Activated CD4-positive, alpha-beta T cell treated with anti-CD3 and anti-CD28 coated beads for 36 hours (primary cell): ENCODE data around the gene HEPACAM. TPM values are rescaled to one million over a fixed set of nuclear protein-coding genes. Genes with fewer than 3 reads are reported as not detected.

Experiments used
- ATAC-seq: fragments of 200-7000 bp; cut with Tn5 transposase; one replicate; pipeline ENCODE4 v1.10.0; 2021; ENCODE audit warnings: mild to moderate bottlenecking, moderate library complexity
- CTCF ChIA-PET: fragments of 350-600 bp; sonication (Branson Sonifier 250); formaldehyde crosslinking; loops from one replicate; lab custom pipeline; 2021; ENCODE audit warnings: antibody characterized with exemption; lab: Charles Lee
- POLR2A ChIA-PET: fragments of 350-600 bp; sonication (Branson Sonifier 250); formaldehyde crosslinking; loops from one replicate; lab custom pipeline; 2021; ENCODE audit warnings: antibody characterized with exemption, inconsistent platforms; lab: Charles Lee
- DNase-seq: peaks from one replicate; pipeline ENCODE4 v3.0.0-alpha.2; 2020
- H3K27ac Mint-ChIP-seq: one replicate; pipeline ENCODE4 v1.8.0; 2021; ENCODE audit warnings: mixed read lengths
- H3K27me3 Mint-ChIP-seq: one replicate; pipeline ENCODE4 v1.8.0; 2021; ENCODE audit warnings: mixed read lengths
- H3K36me3 Mint-ChIP-seq: one replicate; pipeline ENCODE4 v1.8.0; 2021; ENCODE audit warnings: low read depth, mixed read lengths
- H3K4me1 Mint-ChIP-seq: one replicate; pipeline ENCODE4 v1.8.0; 2021; ENCODE audit warnings: mixed read lengths
- H3K4me3 Mint-ChIP-seq: one replicate; pipeline ENCODE4 v1.8.0; 2021; ENCODE audit warnings: mild to moderate bottlenecking, moderate library complexity, mixed read lengths
- H3K9me3 Mint-ChIP-seq: one replicate; pipeline ENCODE4 v1.8.0; 2021; ENCODE audit warnings: low read depth, mixed read lengths
- intact Hi-C, 2 experiments: fragments of 100-400 bp; cut with DNase I in 1 of 2; cut with micrococcal nuclease in 1 of 2; formaldehyde crosslinking; loops; one replicate each; pipeline versions ENCODE4 v1.14.2 to v1.15.1; 2022 to 2024; cut with DNase I, micrococcal nuclease
- total RNA-seq, 2 experiments: library from RNA; stranded (reverse); gene quantifications; one replicate each; pipeline ENCODE4 v1.2.3, GENCODE V29; 2021

The HEPACAM gene
- total RNA-seq, 2 experiments from 2014 or later = not detected

DNA sequence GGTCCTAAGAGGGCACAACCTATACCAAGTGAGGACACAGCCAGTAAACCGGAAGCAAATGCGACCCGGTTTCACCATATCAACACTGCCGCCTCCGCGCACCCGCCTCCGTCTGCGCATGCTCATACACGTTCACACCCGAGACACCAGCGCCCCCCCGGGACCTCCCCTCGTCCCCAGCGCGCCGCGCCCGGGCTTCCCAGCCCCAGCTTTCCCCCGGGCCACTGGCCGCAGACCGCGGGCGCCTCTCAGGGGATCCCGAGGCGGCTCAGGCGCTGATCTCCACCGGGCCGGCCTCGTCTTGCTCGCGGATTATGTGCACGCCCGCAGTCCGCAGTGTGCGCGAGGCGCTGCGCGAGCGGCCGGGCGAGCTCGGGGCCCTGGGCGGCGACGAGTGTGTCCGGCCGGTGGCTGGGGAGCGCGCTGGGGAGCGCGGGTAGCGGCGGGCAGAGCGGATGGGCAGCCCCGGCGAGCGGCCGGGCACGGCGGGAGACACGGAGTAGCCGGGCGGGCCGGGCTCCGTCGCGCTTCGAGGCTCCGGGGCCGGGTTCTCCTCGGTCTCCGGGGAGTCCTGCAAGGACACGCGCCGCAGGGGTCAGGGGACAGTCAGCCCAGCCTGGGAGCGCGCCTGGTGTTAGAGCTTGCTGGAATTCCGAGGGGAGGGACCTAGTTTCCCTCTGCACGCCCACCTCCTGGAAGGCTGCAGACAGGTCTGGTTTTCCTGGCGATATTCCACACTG, 14.8 kb downstream of the HEPACAM start:
- no peaks in the 10 kb centered on the region for H3K9me3 Mint-ChIP-seq
- H3K4me1 Mint-ChIP-seq = peaks cover 20% of the 10 kb centered on the region
- intact Hi-C loops = loop anchor here in 1 of 2 experiments (1.0 to 2.0 kb wide), 2 partner anchors 32 to 44 kb away; no protein-coding TSS in a partner anchor
- H3K36me3 Mint-ChIP-seq = no peaks in the 10 kb centered on the region
- ChIA-PET POLR2A (no interaction called here), CTCF (interaction anchor here (0.7 to 1.4 kb wide), 3 partner anchors 15 to 88 kb away, joined by 3 to 5 read pairs (median 3); partner anchors contain the start of gene HEPACAM)
- DNase-seq = peak; percentile 88
- no peak overlapping the region for H3K27ac Mint-ChIP-seq
- H3K27me3 Mint-ChIP-seq = no peaks in the 10 kb centered on the region
- ATAC-seq = peak; percentile 87
- no peak overlapping the region for H3K4me3 Mint-ChIP-seq

DNA sequence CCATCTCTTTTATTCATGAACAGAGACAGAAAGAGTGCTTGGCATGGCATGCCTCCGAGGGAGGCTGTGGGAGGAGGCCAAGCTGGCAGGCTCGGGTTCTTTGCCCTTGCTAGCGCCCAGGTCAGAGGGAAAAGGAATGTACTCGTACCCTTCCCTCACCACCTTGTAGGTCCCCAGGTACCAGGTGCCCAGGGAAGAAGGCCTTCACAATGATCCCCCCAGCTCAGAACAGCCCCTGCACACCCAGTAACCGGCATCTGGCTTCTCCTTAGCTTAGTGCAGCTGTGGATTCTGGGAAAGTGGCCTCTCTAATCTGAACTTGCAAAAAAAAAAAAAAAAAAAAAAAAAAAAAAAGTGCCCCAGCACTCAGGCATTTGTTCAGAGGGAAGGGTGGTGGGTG, 15.5 kb downstream of the HEPACAM start:
- intact Hi-C loops = loop anchor here in 1 of 2 experiments (1.0 to 2.0 kb wide), 2 partner anchors 33 to 44 kb away; no protein-coding TSS in a partner anchor
- no peak for DNase-seq
- no peak for ATAC-seq
- Mint-ChIP-seq H3K4me3 (no peak overlapping the region), H3K27ac (no peak overlapping the region), H3K27me3 (no peaks in the 10 kb centered on the region), H3K36me3 (no peaks in the 10 kb centered on the region), H3K9me3 (no peaks in the 10 kb centered on the region), H3K4me1 (peaks cover 20% of the 10 kb centered on the region)
- ChIA-PET POLR2A (no interaction called here), CTCF (interaction anchor here (0.6 to 1.4 kb wide), 5 partner anchors 10 to 186 kb away, joined by 3 to 5 read pairs (median 3); partner anchors contain the start of gene HEPACAM)

DNA sequence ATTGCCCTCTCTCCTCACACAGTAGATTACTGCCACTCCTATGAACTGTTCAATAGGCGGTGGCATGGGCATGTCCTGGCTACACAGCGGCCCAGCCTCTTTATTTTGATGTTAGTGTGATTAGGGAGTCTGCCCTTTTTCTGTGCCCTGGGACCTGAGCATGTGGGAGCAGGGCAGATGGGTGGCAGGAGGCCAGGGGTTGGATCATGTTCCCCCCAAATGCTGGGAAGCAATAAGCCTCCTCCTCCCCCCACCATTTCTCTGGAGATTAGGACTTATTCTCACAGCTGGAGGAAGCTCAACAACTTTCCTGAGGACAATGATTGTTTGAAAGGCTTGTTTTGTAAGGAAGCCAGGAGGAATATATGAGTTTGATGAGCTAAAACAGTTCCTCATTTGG, 15.9 kb downstream of the HEPACAM start:
- ChIA-PET POLR2A (no interaction called here), CTCF (interaction anchor here (0.6 to 1.2 kb wide), 4 partner anchors 11 to 186 kb away, joined by 3 to 4 read pairs (median 3); no protein-coding TSS in a partner anchor)
- no peak for ATAC-seq

GRCh38 chr11:124918950-124919349, 16.9 kb downstream of the HEPACAM start, which contains the start of gene HEPN1:
HEPN1 (plus strand) TSS chr11:124919250.
- peaks cover 17% of the 10 kb centered on the region for H3K4me1 Mint-ChIP-seq
- intact Hi-C loops = no loop called here
- no peaks in the 10 kb centered on the region for H3K36me3 Mint-ChIP-seq
- ChIA-PET CTCF (interaction anchor here (0.7 to 1.2 kb wide), 3 partner anchors 43 to 81 kb away, joined by 3 to 4 read pairs (median 3); no protein-coding TSS in a partner anchor), POLR2A (no interaction called here)
- no peak within 1 kb of the TSS for H3K4me3 Mint-ChIP-seq
- no peak for ATAC-seq
- H3K9me3 Mint-ChIP-seq = no peaks in the 10 kb centered on the region
- no peaks in the 10 kb centered on the region for H3K27me3 Mint-ChIP-seq
- DNase-seq = no peak
- no peak within 1 kb of the TSS for H3K27ac Mint-ChIP-seq

More for the DNA sequence above, 15.9 kb downstream of the HEPACAM start:
- intact Hi-C loops = loop anchor here in 1 of 2 experiments (1.0 to 2.0 kb wide), 2 partner anchors 33 to 43 kb away; no protein-coding TSS in a partner anchor
- no peak for DNase-seq
- H3K27ac Mint-ChIP-seq = no peak overlapping the region
- H3K4me3 Mint-ChIP-seq = no peak overlapping the region
- no peaks in the 10 kb centered on the region for H3K27me3 Mint-ChIP-seq
- H3K9me3 Mint-ChIP-seq = no peaks in the 10 kb centered on the region
- H3K4me1 Mint-ChIP-seq = peaks cover 20% of the 10 kb centered on the region
- no peaks in the 10 kb centered on the region for H3K36me3 Mint-ChIP-seq

DNA sequence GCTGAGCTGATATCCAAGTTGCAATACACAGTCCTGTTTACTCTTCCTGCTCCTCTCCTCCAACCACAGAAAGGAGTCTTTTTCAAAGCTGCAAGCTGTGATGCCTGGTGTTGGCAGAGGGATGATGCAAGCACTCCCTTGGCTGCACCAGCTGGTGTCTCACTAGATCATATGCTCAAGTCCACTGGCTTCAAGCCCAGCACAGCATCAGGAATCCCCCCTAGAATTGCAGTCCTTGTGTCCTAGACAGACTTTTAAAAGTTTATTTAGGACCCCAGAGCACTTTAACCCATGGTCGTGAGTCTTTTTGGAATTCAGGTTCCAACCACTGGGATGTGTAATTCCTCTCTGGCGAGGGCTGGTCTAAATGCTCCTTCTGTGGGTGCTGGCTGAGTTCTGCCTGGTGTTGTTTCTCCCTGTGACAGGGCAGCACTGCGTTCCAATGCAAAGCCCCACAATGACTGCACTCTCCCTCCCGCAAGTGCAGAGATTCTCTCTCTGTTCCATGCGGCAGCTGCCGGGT, 18.7 kb downstream of the HEPACAM start:
- Mint-ChIP-seq H3K9me3 (peaks cover 6% of the 10 kb centered on the region), H3K36me3 (no peaks in the 10 kb centered on the region), H3K27me3 (no peaks in the 10 kb centered on the region), H3K4me3 (no peak overlapping the region), H3K27ac (no peak overlapping the region), H3K4me1 (peaks cover 2% of the 10 kb centered on the region)
- intact Hi-C loops = no loop called here
- no peak for DNase-seq
- ChIA-PET POLR2A (no interaction called here), CTCF (no interaction called here)
- ATAC-seq = no peak

GRCh38 chr11:124916370-124916710, 19.5 kb downstream of the HEPACAM start:
- Mint-ChIP-seq H3K36me3 (peaks cover 4% of the 10 kb centered on the region), H3K4me3 (no peak overlapping the region), H3K27ac (no peak overlapping the region), H3K27me3 (peaks cover 3% of the 10 kb centered on the region), H3K4me1 (peaks cover 2% of the 10 kb centered on the region), H3K9me3 (peaks cover 11% of the 10 kb centered on the region)
- DNase-seq (no peak), ATAC-seq (no peak)
- POLR2A ChIA-PET = no interaction called here
- intact Hi-C loops = no loop called here
- CTCF ChIA-PET = interaction anchor here (0.6 kb wide), 1 partner anchor 103 kb away, joined by 3 read pairs; no protein-coding TSS in a partner anchor

DNA sequence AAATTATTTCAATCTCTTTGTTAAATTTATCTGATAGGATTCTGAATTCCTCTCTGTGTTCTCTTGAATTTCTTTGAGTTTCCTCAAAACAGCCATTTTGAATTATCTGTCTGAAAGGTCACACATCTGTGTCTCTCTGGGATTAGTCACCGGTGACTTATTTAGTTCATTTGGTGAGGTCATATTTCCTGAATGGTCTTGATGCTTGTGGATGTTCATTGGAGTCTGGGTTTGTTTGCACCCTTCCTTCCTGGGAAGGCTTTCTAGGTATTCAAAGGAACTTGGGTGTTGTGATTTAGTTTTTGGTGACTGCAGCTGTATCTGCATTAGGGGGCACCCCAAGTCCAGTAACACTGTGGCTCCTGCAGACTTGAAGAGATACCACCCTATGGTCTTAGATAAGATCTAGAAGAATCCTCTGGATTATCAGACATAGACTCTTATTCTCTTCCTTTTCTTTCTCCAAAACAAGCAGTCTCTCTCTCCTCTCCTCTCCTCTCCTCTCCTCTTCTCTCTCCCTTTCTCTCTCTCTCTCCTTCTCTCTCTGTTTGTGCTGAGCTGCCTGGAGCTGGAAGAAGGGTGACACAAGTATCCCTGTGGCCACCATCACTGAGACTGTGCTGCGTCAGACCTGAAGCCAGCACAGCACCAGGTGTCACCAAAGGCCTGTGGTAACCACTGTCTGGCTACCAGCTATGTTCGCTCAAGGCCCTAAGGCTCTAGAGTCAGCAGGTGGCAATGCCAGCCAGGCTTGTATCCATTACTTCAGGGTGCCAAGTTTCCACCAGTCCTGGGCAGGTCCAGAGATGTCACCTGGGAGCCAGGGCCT, 20.1 kb downstream of the HEPACAM start:
- Mint-ChIP-seq H3K36me3 (peaks cover 4% of the 10 kb centered on the region), H3K9me3 (peaks cover 11% of the 10 kb centered on the region), H3K27ac (no peak overlapping the region), H3K4me1 (peaks cover 2% of the 10 kb centered on the region), H3K27me3 (peaks cover 3% of the 10 kb centered on the region), H3K4me3 (no peak overlapping the region)
- ATAC-seq = peak; percentile 49
- POLR2A ChIA-PET = no interaction called here
- CTCF ChIA-PET = interaction anchor here (0.6 kb wide), 1 partner anchor 103 kb away, joined by 3 read pairs; no protein-coding TSS in a partner anchor
- intact Hi-C loops = no loop called here
- DNase-seq = no peak

GRCh38 chr11:124902616-124903015, 33.2 kb downstream of the HEPACAM start:
- ATAC-seq = no peak
- POLR2A ChIA-PET = no interaction called here
- Mint-ChIP-seq H3K27ac (no peak overlapping the region), H3K4me1 (no peaks in the 10 kb centered on the region), H3K36me3 (no peaks in the 10 kb centered on the region), H3K4me3 (no peak overlapping the region), H3K27me3 (peaks cover 20% of the 10 kb centered on the region), H3K9me3 (no peaks in the 10 kb centered on the region)
- intact Hi-C loops = no loop called here
- CTCF ChIA-PET = no interaction called here
- no peak for DNase-seq

DNA sequence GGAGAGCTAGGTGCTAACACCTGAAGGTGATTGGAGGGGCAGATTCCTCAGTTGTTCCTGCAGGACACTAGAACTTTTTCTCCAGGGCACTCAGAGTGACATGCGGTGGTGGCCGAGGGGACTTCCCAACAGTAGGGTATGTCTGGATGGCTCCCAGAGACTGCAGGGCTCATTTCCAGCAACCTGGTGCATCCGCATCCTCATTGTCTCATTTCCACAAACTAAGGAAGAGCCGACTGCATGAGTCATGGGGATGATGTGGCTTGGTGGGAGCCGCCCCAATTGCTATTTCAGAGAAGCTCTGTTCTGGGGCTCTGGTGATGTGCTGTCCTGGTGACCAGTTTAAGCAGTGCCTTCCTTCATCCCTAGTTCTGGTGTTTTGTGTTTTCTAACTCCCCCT, 35.4 kb downstream of the HEPACAM start:
- DNase-seq (no peak), ATAC-seq (no peak)
- ChIA-PET POLR2A (no interaction called here), CTCF (interaction anchor here (0.6 kb wide), 1 partner anchor 12 kb away, joined by 5 read pairs; no protein-coding TSS in a partner anchor)
- no peak overlapping the region for H3K27ac Mint-ChIP-seq
- H3K9me3 Mint-ChIP-seq = no peaks in the 10 kb centered on the region
- no peak overlapping the region for H3K4me3 Mint-ChIP-seq
- intact Hi-C loops = no loop called here
- no peaks in the 10 kb centered on the region for H3K4me1 Mint-ChIP-seq
- no peaks in the 10 kb centered on the region for H3K36me3 Mint-ChIP-seq
- peaks cover 17% of the 10 kb centered on the region for H3K27me3 Mint-ChIP-seq

DNA sequence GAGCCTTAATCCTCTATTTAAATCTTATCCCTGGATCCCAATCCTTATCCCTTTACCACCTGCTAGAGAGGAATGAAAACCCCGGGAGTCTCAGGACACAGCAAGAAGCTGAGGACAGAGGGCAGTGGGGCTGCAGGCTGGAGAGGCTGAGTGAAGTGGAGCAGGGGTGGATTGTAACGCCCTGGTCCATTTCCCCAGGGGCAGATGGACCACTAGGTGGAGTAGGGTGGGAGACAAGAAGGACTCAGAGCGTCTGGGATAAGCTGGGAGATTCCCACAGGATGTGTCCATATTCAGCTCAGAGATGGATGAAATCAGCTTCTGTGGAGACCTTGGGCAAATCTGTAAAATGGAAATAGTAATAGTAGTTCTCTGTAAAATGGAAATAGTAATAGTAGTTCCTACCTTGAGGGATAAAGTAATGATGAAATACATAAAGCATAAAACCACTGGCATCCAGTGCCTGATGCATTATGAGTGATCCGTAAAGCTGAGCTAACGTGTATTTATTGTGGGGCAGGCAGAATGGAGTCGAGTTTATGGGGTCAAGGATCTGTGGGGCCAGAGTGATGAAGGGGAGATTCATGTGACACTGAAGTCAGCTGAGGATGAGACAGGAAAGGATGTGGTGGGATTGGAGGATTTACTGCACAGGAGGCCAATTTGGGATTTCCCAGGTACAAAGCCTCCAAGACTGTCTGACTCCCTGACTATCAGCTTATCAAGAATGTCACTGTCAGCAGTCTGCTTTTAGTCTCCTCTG, 36.3 kb downstream of the HEPACAM start:
- intact Hi-C loops = no loop called here
- ATAC-seq (no peak), DNase-seq (no peak)
- ChIA-PET CTCF (no interaction called here), POLR2A (no interaction called here)
- Mint-ChIP-seq H3K27ac (no peak overlapping the region), H3K27me3 (peaks cover 15% of the 10 kb centered on the region), H3K4me3 (no peak overlapping the region), H3K4me1 (no peaks in the 10 kb centered on the region), H3K36me3 (no peaks in the 10 kb centered on the region), H3K9me3 (no peaks in the 10 kb centered on the region)
